Fibroblast of peridontal ligament (primary cell): ENCODE data around the gene YWHAE.
A peak's percentile ranks its signal among the peaks of the same experiment; 100 is the strongest.
"Not testable (repeated sequence)": the region's sequence is repeated elsewhere in the genome, so short reads cannot be mapped to it uniquely, and the experiment has no call there.

Experiments
- DNase-seq: peaks from one replicate; pipeline ENCODE4 v3.0.0-alpha.2; 2010; ENCODE audit errors: extremely low read depth

Gene YWHAE

GRCh38 chr17:1412185-1413110 is 12.4 kb upstream of the YWHAE start:
- peak; percentile 15 for DNase-seq

GRCh38 chr17:1402262-1402586 is 2.2 kb upstream of the YWHAE start:
- DNase-seq, result no peak

DNA sequence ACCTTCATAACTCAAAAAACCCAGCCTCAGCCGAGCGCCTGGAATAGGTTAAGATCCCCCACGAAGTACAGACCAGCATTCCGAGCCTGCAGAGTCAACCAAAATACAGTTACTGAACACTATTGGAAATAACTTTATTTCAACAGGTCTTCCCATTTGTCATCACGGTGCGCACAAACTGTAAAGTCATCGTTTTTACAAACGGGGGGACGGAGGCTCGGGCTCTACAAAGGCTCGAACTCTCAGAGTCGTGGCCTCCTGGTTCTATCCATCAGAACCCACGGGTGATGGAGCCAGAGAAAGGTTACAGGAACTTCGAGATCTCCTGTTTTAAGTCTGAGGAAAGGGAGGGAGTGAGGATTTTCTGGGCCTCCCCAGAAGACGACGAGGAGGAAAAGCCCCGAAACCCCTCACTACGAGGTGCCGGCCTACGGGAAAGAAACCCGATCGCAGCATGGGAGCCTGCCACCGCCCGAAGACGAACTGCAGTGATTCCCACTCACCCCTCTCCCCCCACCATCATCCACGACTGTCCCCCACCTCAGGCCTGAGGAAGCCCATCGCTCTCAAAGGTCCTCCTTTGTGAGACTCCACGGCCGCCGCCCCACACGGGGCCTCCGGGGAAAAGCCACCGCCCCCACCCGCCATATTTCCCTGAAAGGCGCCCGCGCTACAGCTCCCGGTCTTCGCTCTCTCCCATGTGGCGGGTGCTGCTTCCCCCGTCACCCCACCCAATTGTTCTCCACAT is 917 bp downstream of the YWHAE start:
- DNase-seq, result peak; percentile 45

DNA sequence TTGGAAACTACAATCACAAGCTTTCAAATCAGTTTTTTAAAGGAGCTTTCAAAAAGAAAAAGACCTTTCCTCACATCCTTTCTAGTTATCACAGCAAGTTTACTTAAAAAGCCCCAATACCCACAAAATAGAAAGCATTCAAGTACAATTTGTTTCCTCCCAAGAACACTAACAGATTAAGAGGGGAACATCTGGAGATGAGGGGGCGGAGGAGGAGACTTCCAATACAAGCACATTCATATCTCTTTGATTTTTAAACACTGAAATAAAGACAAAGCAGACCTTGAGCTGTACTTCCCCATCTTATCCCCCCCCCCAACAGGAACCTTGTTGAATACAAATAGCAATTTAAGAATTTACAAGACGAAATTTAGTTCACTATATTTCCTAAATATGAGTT is 2.0 kb downstream of the YWHAE start:
- peak; percentile 29 for DNase-seq

- DNase-seq, result not testable (repeated sequence)
These were observed 4.0 kb downstream of the YWHAE start for GRCh38 chr17:1395876-1396665.

GRCh38 chr17:1391577-1391976 is 8.4 kb downstream of the YWHAE start:
- DNase-seq, result no peak

GRCh38 chr17:1390432-1391367 is 9.3 kb downstream of the YWHAE start:
- peak; percentile 51 for DNase-seq

DNA sequence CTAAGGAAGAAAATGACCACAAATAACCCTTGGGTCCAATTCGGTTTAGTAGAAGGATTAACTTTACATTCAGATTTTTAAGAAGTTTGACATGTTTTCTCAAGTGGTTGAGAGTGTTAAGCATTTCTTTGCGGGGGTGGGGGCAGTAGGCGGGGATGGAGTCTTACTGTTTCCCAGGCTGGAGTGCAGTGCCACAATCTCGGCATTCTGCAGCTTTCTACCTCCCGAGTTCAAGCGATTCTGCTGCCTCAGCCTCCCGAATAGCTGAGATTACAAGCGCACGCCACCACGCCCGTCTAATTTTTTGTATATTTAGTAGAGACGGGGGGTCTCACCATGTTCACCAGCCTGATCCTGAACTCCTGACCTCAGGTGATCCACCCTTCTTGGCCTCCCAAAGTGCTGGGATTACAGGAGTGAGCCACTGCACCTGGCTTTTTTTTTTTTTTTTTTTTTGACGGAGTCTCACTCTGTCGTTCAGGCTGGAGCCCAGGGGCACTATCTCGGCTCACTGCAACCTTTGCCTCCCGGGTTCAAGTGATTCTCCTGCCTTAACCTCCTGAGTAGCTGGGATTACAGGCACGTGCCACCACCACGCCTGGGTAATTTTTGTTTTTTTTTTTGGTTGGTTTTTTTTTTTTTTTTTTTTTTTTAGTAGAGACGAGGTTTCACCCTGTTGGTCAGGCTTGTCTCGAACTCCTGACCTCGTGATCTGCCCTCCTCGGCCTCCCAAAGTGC is 12.4 kb downstream of the YWHAE start:
- DNase-seq, result not testable (repeated sequence)

GRCh38 chr17:1386675-1387190 is 13.3 kb downstream of the YWHAE start:
- not testable (repeated sequence) for DNase-seq

GRCh38 chr17:1386265-1386664 is 13.8 kb downstream of the YWHAE start:
- no peak for DNase-seq

GRCh38 chr17:1385861-1386260 is 14.2 kb downstream of the YWHAE start:
- DNase-seq, result no peak

DNA sequence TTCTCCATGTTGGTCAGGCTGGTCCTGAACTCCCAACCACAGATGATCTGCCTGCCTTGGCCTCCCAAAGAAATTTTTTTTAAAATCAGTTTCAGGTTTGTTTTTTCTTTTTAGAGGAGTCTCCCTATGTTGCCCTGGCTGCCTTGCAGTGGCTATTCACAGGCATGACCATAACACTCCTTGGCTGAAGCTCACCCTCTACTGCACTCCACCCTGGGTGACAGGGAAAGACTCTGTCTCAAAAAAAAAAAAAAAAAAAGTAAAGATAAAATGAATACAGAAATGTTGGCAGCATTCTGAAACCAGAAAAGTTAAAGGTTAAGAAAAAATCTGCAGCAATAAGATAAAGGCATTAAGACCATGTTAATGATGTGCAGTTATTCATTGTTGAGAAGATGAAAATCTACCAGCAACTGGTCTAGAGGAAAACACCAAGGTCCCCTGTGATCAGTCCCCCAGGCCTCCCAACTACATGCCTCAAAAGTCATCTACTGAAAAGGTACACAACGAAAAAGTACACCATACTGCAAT is 15.1 kb downstream of the YWHAE start:
- peak; percentile 30 for DNase-seq

DNA sequence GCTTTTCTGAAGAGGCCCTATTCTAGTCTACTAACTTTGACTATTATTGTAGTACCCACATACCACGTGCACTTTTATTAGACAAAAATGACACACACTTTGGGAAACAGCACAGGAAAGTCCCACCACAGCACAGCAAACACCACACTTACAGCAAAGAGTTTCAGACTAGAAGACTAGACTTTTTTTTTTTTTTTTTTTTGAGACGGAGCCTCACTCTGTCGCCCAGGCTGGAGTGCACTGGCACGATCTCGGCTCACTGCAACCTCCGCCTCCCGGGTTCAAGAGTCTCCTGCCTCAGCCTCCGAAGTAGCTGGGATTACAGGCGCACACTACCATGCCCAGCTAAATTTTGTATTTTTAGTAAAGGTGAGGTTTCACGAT is 20.1 kb downstream of the YWHAE start:
- DNase-seq, result no peak

DNA sequence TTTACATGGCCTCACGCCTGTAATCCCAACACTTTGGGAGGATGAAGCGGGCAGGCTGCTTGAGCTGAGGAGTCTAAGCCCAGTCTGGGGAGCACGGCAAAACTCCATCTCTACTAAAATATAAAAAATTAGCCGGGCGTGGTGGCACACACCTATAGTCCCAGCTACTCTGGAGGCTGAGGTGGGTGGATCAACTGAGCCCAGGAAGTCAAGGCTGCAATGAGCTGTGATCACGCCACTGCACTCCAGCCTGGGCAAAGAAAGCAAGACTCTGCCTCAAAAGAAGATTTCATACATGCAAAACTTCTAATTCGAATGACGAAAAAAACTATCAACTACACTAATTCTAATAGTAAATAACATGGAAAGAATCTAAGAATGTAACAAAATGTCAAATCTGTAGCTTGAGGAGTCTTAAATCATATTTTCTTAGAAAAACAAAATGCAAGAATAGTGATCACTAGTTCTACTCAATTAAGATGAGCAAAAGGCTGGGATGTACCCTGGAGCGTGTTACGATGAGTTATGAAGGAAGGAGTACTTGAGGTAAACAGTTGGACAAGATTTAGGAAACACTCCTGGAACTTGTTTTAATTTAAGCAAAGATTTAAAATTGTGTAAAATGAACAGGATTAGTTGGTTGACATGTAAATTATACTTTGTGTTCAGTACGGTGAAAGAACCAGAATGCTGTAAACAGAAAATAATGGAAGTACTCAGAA is 20.7 kb downstream of the YWHAE start:
- DNase-seq, result no peak

DNA sequence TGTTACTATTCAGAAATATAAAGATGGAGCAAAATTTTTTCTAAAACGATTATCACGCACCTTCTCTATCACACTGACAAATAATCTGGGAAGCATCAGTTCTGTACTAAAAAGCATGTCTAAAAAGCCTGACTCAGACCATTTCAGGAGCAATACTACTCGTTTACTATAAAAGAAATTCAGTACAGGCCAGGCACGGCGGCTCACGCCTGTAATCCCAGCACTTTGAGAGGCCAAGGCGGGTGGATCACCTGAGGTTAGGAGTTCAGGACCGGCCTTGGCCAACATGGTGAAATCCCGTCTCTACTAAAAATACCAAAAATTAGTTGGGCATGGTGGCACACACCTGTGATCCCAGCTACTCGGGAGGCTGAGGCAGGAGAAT is 21.6 kb downstream of the YWHAE start:
- not testable (repeated sequence) for DNase-seq

GRCh38 chr17:1377334-1377733 is 22.7 kb downstream of the YWHAE start:
- DNase-seq, result no peak

GRCh38 chr17:1376061-1376460 is 24.0 kb downstream of the YWHAE start:
- no peak for DNase-seq

- no peak for DNase-seq
These were observed 24.4 kb downstream of the YWHAE start for GRCh38 chr17:1375615-1376014.

DNA sequence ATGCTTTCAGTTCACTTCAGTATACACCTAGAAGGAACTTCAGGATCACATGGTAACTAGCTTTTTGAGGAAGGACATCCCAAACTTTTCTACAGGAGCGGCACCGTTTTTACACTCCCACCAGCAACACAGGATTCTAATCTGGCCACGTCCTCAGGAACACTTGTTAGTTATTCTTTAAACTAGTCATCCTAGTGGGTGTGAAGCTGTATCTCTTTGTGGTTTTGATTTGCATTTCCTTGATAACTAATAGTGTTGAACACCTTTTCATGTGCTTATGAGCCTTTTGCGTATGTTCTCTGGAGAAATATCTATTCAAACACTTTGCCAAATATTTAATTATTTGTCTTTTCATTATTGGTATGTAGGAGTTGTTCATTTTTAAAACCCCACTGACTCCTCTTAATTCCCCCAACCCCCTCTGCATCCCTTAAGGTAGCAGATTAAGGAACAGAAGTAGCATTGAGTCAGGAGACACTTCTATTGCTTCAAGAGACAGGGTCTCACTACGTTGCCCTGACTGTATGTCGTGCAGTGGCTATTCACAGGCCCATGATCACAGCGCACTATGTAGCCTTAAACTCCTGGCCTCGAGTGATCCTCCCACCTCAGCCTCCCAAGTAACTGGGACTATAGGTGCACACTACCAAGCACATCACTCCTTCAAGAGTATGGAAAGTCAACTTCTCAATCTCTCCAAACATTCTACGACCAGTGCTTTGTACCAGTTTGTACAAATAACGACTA is 25.4 kb downstream of the YWHAE start:
- DNase-seq, result no peak
